C4-2B (cell line): ENCODE measurements around the gene DNAH8.

ENCODE experiments used
- CTCF ChIP-seq: fragments of 450-650 bp; conservative IDR thresholded peaks from 2 replicates; pipeline ENCODE4 v1.5.1; 2017; ENCODE audit warnings: mild to moderate bottlenecking
- ZFX ChIP-seq: fragments of 450-650 bp; IDR thresholded peaks from 2 replicates; pipeline ENCODE4 v1.6.1; 2017

- TF ChIP-seq CTCF (no peak), ZFX (no peak)
Observed at GRCh38 chr6:38686270-38687042, 28.7 kb upstream of the DNAH8 start.
